Measurements from ENCODE around the gene DNAH11. TPM values are rescaled to one million over a fixed set of nuclear protein-coding genes. Genes with fewer than 3 reads are reported as not detected.

The DNAH11 gene
- total RNA-seq, 1 experiment from 2014 or later: 1.6 TPM

DNA sequence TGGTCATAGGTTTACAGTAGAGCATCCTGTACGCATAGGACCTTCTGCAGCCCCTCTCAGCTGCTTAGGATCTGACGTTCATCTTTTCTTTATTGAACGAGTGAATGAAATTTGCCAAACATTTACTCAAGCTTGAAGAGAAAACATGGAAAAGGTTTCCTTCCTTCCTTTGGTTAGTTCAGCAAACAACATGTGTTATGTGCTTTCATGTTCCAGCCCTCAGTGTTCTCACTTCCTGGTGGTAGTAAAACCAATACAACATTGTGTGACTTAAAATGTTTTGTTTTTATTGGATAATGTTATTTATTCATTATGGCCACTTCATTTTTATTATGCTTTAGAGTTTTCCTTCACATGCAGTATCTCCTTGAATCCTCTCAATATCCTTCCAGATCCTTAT, 404.2 kb downstream of the DNAH11 start:
- Histone ChIP-seq H3K36me3 (ENCODE audit: low read depth, low read length) (no peaks in the 10 kb centered on the region), H4K20me1 (ENCODE audit: low read length) (peaks cover 10% of the 10 kb centered on the region; the same call in 1 of the 2 replicates), H3K4me2 (ENCODE audit: low read length) (no peak overlapping the region), H3K9me2 (replicated peaks; ENCODE audit: low read length) (no peaks in the 10 kb centered on the region), H3K27me3 (ENCODE audit: low read length) (no peaks in the 10 kb centered on the region), H3K9ac (ENCODE audit: low read length) (no peak overlapping the region), H3K79me2 (ENCODE audit: low read length) (peaks cover 32% of the 10 kb centered on the region), H3K4me3 (ENCODE audit: low read length) (no peak overlapping the region), H3F3A (ENCODE audit: low read length, unreplicated experiment) (no peaks in the 10 kb centered on the region), H3K27ac (ENCODE audit: low read length) (no peak overlapping the region), H2AFZ (ENCODE audit: low read length) (no peak overlapping the region), H3K9me3 (ENCODE audit: low read length) (no peaks in the 10 kb centered on the region), H3K4me1 (ENCODE audit: insufficient read depth, low read length) (peaks cover 33% of the 10 kb centered on the region)
- no peak for TF ChIP-seq EZH2 (IDR thresholded peaks at IDR 0.05; ENCODE audit: low read length, unreplicated experiment)
- no peak for TF ChIP-seq EZH2phosphoT487 (IDR thresholded peaks at IDR 0.05; ENCODE audit: borderline replicate concordance, low read length)
- no peak for TF ChIP-seq CTCF (conservative IDR thresholded peaks at IDR 0.05; ENCODE audit: low read depth, low read length)
- peak; percentile 15 for DNase-seq
- POLR2A ChIA-PET (ENCODE audit: unreplicated experiment): interaction anchor here (0.7 kb wide), 1 partner anchor 1650 kb away, joined by 3 read pairs; no protein-coding TSS in a partner anchor
- intact Hi-C loops (cut with micrococcal nuclease): loop anchor here (1.0 to 5.0 kb wide), 3 partner anchors 54 to 550 kb away; partner anchors contain the start of gene SP4
- ATAC-seq: no peak
- CTCF ChIA-PET: interaction anchor here (0.6 kb wide), 2 partner anchors 136 to 1159 kb away, joined by 3 to 4 read pairs; no protein-coding TSS in a partner anchor
- BruUV-seq (replicated peaks): no TSS peak

DNA sequence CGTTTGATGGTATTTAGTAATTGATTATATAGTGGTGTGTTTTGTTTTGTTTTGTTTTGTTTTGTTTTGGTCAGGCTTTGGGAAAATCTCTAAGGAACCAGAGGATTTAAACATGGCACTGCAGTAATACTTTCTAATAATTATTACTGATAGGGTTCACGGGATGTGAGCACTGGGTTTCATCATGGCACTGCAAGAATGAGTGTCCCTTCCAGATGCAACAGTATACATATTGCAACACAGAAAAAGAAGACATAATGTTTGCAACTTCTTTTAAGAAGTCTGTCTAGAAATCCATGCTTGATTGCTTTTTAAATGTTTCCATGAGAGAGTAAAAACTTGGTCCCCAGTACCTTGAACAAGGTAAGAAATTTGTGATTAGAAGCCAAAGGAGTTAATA, 405.1 kb downstream of the DNAH11 start:
- Histone ChIP-seq H3K27me3 (ENCODE audit: low read length) (no peaks in the 10 kb centered on the region), H3K36me3 (ENCODE audit: low read depth, low read length) (no peaks in the 10 kb centered on the region), H3K4me2 (ENCODE audit: low read length) (no peak overlapping the region), H3K9me2 (replicated peaks; ENCODE audit: low read length) (no peaks in the 10 kb centered on the region), H4K20me1 (ENCODE audit: low read length) (peaks cover 1% of the 10 kb centered on the region; the same call in 1 of the 2 replicates), H3K79me2 (ENCODE audit: low read length) (peaks cover 24% of the 10 kb centered on the region), H3K4me3 (ENCODE audit: low read length) (no peak overlapping the region), H3F3A (ENCODE audit: low read length, unreplicated experiment) (no peaks in the 10 kb centered on the region), H3K4me1 (ENCODE audit: insufficient read depth, low read length) (peaks cover 24% of the 10 kb centered on the region), H3K9ac (ENCODE audit: low read length) (no peak overlapping the region), H3K9me3 (ENCODE audit: low read length) (no peaks in the 10 kb centered on the region), H2AFZ (ENCODE audit: low read length) (no peak overlapping the region), H3K27ac (ENCODE audit: low read length) (no peak overlapping the region)
- BruUV-seq (replicated peaks): no TSS peak
- DNase-seq (no peak), ATAC-seq (no peak)
- TF ChIP-seq EZH2phosphoT487 (IDR thresholded peaks at IDR 0.05; ENCODE audit: borderline replicate concordance, low read length) (no peak), EZH2 (IDR thresholded peaks at IDR 0.05; ENCODE audit: low read length, unreplicated experiment) (no peak), CTCF (conservative IDR thresholded peaks at IDR 0.05; ENCODE audit: low read depth, low read length) (no peak)
- POLR2A ChIA-PET (ENCODE audit: unreplicated experiment): no interaction called here
- CTCF ChIA-PET: no interaction called here
- intact Hi-C loops (cut with micrococcal nuclease): loop anchor here (1.0 to 5.0 kb wide), 3 partner anchors 53 to 549 kb away; partner anchors contain the start of gene SP4

GRCh38 chr7:21948364-21948763, 405.5 kb downstream of the DNAH11 start:
- ChIA-PET POLR2A (ENCODE audit: unreplicated experiment) (no interaction called here), CTCF (no interaction called here)
- Histone ChIP-seq H2AFZ (ENCODE audit: low read length) (no peak overlapping the region), H3K9me2 (replicated peaks; ENCODE audit: low read length) (no peaks in the 10 kb centered on the region), H3K4me2 (ENCODE audit: low read length) (no peak overlapping the region), H3K4me1 (ENCODE audit: insufficient read depth, low read length) (peaks cover 20% of the 10 kb centered on the region), H3K36me3 (ENCODE audit: low read depth, low read length) (no peaks in the 10 kb centered on the region), H3K27me3 (ENCODE audit: low read length) (no peaks in the 10 kb centered on the region), H3K27ac (ENCODE audit: low read length) (no peak overlapping the region), H3K9ac (ENCODE audit: low read length) (no peak overlapping the region), H3K79me2 (ENCODE audit: low read length) (peaks cover 19% of the 10 kb centered on the region), H4K20me1 (ENCODE audit: low read length) (no peaks in the 10 kb centered on the region), H3K9me3 (ENCODE audit: low read length) (no peaks in the 10 kb centered on the region), H3K4me3 (ENCODE audit: low read length) (no peak overlapping the region), H3F3A (ENCODE audit: low read length, unreplicated experiment) (no peaks in the 10 kb centered on the region)
- ATAC-seq: no peak
- BruUV-seq (replicated peaks): no TSS peak
- TF ChIP-seq EZH2phosphoT487 (IDR thresholded peaks at IDR 0.05; ENCODE audit: borderline replicate concordance, low read length) (no peak), EZH2 (IDR thresholded peaks at IDR 0.05; ENCODE audit: low read length, unreplicated experiment) (no peak), CTCF (conservative IDR thresholded peaks at IDR 0.05; ENCODE audit: low read depth, low read length) (no peak)
- no peak for DNase-seq
- intact Hi-C loops (cut with micrococcal nuclease): loop anchor here (5.0 kb wide), 2 partner anchors 521 to 549 kb away; partner anchors contain the start of gene SP4

Measured in PC-3 (cell line).